ENCODE data around the gene BDP1. TPM values are rescaled to one million over a fixed set of nuclear protein-coding genes. Genes with fewer than 3 reads are reported as not detected.
"Not testable (repeated sequence)": the region's sequence is repeated elsewhere in the genome, so short reads cannot be mapped to it uniquely, and the experiment has no call there.

Gene BDP1, protein sequence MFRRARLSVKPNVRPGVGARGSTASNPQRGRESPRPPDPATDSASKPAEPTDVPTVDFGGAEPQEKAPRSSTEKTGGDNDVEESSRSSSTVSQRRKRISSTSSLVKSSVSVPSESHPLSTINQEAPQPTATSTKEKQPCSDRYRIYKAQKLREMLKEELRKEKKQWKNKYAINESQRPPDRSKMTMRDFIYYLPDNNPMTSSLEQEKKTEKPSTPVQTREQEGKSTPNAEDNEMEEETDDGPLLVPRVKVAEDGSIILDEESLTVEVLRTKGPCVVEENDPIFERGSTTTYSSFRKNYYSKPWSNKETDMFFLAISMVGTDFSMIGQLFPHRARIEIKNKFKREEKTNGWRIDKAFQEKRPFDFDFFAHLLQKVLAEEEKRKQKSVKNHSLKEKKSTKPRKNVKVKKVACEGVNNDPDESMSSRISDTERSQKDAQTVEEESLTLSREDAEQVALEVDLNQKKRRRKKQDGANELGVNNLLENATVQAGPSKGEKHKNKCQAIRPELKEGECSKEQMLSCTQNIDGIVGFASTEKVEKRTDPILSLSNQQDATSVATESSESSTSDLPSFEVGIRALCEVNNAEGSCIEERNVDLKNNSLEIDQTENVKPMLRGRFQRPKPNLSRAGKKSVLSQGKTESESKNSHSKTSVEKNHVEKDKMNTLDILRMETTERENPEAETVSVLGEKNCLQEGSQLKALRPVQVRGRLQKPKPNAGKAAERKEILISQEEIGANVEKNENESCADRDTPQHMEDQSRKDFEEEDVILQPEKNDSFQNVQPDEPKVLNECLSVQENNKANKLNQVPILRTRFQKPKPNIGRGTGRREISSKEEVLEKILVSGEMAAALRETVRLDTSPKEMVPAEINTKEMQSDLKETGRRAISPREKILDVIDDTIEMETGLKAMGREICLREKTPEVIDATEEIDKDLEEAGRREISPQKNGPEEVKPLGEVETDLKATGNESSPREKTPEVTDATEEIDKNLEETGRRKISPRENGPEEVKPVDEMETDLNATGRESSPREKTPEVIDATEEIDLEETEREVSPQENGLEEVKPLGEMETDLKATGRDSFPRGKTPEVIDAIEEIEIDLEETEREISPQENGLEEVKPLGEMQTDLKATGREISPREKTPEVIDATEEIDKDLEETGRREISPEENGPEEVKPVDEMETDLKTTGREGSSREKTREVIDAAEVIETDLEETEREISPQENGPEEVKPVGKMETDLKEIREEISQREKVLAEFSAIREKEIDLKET (N-terminal part only)
- 10 to 100 TPM in 1 of 3 donors, 1 to 10 TPM in 2; 4.4 to 10.9 (median 7.2) TPM for polyA plus RNA-seq

DNA sequence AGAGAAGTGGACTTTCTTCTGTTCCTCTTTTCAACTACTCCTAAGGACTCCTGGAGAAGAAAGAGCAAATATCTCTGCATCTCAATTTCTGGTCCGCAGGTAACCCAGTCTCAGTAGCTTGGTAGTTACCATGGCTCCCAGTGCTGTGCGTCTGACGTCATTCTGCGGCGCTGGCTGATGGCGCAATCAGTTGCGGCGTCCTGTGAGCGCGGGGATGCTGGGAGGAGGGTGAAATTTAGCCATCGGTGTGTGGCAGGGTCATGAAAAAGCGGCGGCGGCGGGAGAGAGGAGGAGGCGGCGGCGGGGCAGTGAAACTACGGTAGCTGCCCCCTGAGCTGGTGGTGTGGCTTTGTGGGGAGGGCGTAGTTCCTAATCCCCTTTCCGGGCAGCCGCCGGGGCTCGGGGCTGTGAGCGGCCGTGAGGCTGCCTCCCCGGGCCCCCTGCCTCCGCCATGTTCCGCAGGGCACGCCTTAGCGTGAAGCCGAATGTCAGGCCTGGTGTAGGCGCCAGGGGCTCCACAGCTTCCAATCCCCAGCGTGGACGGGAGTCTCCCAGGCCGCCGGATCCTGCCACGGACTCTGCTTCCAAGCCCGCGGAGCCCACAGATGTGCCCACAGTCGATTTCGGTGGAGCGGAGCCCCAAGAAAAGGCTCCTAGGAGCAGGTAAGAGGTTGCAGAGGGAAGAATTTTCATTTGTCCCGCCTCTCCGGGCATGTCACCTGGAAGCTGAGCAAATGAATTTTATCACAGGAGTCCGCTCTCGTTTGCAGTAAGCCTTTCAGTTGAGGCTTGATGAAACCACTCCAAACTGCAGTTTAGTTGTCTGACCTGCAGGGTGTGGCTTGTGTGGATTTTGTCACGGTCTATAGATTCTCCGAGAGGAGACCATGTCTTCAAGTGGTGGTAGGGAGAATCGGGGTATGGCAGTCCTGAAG is at the start of gene BDP1:
Gene BDP1 (plus strand): TSS at position 225 of the 935 bp plus-strand sequence. CDS start 227 bp downstream, at position 452.
- 0% methylated on average over 50 of the region's 50 CpGs for WGBS, 3 donors
- H3K27ac ChIP-seq (ENCODE audit: low read depth, low read length) = peak within 1 kb of the TSS; percentile 30

DNA sequence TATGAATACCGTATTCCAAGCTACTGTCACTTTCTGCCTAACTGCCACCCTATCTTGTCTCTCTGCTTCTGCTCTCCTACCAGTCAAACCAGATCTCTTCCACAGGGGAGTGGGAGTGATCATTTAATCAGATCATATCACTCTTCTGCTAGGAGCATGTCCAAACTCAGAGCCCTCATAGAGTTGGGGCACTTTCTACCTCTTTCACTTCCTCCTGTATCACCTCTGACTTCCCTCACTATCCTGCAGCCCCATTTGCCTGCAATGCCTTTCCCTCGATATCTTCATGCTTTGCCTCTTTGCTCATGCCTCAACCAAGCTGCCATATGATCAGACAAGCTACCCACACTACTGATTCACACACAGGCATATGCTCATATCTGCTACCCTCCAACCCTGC is 45.4 kb upstream of the BDP1 start:
- not testable (repeated sequence) for H3K27ac ChIP-seq (ENCODE audit: low read depth, low read length)
- 73 to 75% (median 74%) methylated on average over 2 of the region's 2 CpGs for WGBS, 3 donors

DNA sequence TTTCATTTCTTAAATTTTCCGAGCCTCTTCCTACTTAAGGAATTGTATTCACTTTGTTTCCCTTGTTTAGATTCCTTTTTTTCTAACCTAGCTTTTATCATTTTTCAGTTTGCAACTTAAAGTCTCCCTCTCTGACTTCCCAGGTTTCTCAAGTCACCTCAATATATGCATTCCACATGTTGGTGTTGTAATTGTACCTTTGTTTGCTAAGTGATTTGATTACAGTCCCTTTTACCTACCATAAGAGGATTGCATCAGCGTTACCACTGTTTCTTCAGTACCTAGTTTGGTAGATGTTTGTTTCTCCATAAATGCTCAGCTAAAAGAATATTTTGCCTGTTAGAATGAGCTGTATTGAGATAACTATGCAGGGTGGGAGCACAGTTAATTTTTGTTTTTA is 39.8 kb upstream of the BDP1 start:
- not testable (repeated sequence) for H3K27ac ChIP-seq (ENCODE audit: low read depth, low read length)
- WGBS, 3 donors = 60 to 88% (median 83%) methylated on average over 1 of the region's 2 CpGs

DNA sequence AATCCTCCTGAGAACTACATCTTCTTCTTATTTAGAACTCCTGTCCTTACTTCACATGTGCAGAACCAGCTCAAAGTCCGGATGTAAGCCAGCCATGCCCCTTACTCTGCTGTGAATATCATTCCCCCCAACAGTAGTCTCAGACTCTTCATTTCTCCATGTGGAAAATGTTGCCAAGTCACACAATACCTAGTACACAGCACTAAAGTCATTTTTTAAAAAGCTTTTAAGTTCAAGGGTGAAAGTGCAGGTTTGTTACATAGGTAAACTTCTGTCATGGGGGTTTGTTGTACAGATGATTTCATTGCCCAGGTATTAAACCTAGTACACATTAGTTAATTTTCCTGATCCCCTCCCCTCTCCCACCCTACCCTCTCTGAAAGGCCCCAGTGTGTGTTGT is 37.4 kb upstream of the BDP1 start:
- not testable (repeated sequence) for H3K27ac ChIP-seq (ENCODE audit: low read depth, low read length)
- WGBS, 3 donors = 80 to 85% (median 85%) methylated on average over 1 of the region's 1 CpG

DNA sequence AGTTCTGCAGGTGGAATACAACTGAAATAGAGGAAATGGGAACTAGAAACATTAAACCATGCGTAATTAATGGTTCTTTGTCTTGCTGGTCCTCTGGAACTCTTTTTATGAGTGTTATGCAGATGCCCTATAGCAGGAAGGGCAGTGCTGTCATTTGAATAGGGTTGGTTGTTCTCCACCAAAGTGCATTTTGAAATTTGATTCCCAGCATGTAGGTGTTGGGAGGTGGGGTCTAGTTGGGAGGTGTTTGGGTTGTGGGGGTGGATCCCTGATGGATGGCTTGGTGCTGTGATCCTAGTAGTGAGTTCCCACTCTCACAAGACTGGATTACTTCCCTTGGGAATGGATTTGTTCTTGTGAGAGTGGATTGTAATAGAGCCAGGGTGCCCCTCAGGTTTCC is 34.2 kb upstream of the BDP1 start:
- 41 to 62% (median 48%) methylated on average over 1 of the region's 1 CpG for WGBS, 3 donors
- H3K27ac ChIP-seq (ENCODE audit: low read depth, low read length) = not testable (repeated sequence)

DNA sequence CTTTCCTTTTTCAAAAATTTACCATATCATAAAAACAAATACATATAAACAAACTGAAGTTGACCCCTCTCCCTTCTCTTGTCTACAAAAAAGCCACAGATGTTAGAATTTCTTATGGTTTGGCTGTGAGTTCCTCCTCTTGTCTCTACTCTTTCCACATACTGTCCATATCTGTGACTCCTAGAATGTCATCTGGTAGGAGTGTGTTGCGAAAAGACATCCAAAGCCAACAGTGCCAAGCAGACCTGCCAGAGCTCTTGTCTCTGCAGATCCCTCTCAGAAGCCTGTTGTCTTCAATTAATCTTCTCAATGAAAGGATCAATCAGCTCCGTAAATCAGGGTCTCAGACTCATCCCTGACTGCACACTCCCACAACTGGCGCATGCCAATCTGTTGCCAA is 31.6 kb upstream of the BDP1 start:
- not testable (repeated sequence) for H3K27ac ChIP-seq (ENCODE audit: low read depth, low read length)
- 85 to 92% (median 91%) methylated on average over 3 of the region's 3 CpGs for WGBS, 3 donors

DNA sequence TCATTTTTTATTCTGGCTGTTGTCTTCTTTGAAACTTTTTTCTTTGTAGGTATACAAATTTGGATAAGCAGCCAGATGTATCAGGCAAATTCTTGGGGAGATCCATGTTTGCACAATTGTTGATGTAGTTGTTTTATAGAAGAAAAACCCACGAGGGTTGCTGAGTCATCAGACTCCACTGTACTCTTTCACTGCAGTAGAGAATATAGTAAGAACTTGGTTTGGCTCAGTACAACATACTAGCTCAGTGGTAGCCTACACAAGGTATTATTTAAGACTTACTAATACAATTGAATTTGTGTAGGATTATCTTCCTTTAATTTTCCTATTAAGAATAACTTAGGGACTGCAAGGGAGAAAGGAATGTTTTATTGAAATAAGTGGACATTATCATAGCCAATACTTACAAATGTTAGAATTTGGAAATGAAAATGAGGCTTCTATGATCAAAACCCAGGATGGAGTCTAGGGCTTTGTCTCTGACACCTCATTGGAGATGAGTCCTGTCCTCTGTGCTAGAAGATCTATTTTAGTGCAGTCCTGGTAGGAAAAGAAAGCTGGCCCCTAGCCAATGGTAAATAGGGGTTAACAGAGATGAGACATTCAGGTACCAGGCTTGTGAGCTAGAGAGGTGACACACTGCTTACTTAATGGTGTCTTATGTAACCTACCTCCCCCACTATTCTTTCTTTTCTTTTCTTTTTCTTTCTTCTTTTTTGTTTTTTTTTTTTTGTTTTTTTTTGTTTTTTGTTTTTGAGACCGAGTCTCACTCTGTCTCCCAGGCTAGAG is 28.6 kb upstream of the BDP1 start:
- H3K27ac ChIP-seq (ENCODE audit: low read depth, low read length) = not testable (repeated sequence)
- 41 to 64% (median 45%) methylated on average over 2 of the region's 2 CpGs for WGBS, 3 donors

DNA sequence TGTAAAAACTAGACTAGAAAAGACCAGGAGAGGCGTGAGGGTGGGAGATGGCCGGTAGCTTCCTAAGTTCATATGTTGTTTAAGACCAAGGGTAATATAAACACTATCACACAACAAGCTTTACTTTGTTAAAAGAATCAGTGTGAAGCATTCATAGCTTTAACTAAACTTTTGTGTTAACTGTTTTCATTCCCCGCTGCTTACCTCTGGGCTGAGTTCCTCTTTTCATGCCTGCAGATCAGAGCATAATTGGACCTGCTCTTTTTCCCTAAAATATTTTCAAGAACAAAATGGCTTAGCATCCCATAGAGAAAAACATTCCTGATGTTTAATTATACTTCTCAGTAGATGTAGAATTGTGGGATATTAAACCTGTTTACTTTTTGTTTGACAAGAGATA is 23.0 kb upstream of the BDP1 start:
- WGBS, 3 donors = 59 to 84% (median 70%) methylated on average over 3 of the region's 3 CpGs

DNA sequence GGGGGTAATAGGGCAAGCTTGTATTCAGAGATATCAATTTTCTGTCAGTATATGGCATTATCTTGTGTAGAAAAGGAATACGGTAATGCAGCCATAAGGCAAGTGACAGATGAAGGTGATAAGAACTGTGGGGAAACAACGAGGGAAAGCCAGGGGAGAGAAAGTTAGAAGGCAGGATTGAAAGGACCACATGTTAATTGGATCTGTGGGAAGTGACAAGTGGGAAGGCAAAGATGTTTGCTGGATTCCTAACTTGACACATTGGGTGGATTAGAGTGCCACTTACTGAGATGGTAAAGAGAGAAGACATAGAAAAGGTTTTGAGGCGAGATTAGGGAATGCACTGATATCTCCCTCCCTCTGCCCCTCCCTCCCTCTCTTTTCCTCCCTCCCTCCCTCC is 20.6 kb upstream of the BDP1 start:
- 19 to 51% (median 46%) methylated on average over 2 to 3 of the region's 3 CpGs for WGBS, 3 donors
- H3K27ac ChIP-seq (ENCODE audit: low read depth, low read length) = not testable (repeated sequence)

More for the DNA sequence above, 23.0 kb upstream of the BDP1 start:
- not testable (repeated sequence) for H3K27ac ChIP-seq (ENCODE audit: low read depth, low read length)

DNA sequence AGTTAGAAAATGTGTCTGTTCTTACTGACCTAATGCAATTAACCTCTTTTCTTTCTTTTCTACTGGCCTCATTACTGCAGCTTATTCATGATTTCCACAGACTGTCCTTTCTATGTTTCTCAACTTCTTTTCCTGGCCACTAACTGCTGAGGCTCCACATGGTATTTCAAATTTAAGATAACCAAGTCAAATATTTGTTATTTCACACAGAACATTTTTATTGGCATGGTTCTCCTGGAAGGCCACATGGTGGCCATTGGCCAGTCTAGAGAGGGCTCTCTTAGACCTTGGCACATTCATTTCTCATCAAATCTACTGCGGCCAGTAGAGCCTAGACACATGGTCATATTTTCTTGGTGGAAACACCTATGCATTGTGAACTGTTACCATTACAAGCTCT is 13.9 kb upstream of the BDP1 start:
- not testable (repeated sequence) for H3K27ac ChIP-seq (ENCODE audit: low read depth, low read length)
- 41 to 98% (median 94%) methylated on average over 1 of the region's 1 CpG for WGBS, 3 donors

DNA sequence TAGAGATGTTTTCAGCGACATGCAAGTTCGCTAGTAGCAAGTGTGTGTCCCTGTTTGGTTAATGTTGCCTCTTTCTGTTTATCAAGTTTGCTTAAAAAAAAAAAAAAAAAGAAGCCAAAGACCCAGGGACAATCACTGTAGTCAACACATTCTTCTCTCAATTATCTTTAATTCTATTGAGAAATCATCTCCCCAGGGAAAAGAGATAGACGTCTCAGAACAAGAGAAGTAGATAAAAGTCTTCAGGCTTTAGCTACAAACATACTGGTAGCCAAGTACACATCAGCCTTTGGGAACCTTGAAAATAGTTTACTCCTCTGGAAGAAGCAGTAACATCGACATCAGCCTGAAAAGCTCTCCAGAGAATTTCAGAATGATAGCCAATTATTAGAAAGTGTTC is 11.6 kb upstream of the BDP1 start:
- 64 to 74% (median 71%) methylated on average over 4 of the region's 4 CpGs for WGBS, 3 donors
- H3K27ac ChIP-seq (ENCODE audit: low read depth, low read length) = not testable (repeated sequence)

DNA sequence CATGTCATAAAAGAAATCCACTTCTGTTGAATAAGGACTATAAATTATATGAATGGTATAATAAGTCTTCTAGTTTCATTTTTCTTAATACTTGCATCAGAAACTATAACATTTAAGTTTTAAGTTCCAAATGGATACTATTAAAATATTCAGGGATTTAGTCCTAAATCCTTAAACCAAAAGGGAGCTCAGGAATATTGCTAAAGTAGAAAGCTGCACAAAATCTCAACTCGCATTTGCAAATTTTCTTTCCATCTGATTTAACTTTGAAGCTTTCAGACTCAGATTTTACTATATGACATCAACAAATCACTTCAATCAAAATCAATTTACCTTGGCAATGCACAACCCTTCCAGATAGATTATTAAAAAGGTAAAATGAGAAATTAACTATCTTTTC is 10.4 kb upstream of the BDP1 start:
- not testable (repeated sequence) for H3K27ac ChIP-seq (ENCODE audit: low read depth, low read length)
- 55 to 73% (median 67%) methylated on average over 1 of the region's 1 CpG for WGBS, 3 donors

DNA sequence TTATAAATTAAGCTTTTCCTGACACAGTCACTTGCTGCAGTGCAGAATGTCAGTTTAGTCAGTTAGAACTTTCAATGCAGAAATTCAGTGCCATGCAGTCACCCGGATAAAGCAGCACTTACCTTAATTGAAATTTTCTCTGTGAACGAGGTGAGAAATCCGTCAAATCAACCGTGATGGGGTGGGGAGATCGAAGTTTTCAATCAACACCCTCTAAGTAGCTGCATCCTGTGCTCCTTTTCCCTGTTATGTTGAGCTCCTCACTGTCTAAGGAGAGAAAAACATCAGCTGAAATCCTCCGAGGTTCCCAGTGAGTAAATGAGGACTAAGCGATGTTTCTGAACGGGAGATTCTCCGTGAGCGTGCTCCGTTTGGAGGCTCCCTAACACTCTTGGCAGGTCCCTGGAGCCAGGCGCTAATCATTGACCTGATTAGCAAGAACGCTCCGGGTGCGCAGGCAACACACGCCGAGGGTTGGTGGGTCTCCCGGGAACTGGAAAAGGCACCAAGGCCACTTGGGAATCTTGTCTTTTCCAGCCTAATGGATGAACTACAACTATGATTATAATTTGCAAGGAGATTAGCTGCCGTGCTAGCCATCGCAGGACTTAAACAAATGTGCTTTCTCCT is 9.8 kb upstream of the BDP1 start:
- 1 to 8% (median 4%) methylated on average over 14 to 19 of the region's 20 CpGs for WGBS, 3 donors
- not testable (repeated sequence) for H3K27ac ChIP-seq (ENCODE audit: low read depth, low read length)

DNA sequence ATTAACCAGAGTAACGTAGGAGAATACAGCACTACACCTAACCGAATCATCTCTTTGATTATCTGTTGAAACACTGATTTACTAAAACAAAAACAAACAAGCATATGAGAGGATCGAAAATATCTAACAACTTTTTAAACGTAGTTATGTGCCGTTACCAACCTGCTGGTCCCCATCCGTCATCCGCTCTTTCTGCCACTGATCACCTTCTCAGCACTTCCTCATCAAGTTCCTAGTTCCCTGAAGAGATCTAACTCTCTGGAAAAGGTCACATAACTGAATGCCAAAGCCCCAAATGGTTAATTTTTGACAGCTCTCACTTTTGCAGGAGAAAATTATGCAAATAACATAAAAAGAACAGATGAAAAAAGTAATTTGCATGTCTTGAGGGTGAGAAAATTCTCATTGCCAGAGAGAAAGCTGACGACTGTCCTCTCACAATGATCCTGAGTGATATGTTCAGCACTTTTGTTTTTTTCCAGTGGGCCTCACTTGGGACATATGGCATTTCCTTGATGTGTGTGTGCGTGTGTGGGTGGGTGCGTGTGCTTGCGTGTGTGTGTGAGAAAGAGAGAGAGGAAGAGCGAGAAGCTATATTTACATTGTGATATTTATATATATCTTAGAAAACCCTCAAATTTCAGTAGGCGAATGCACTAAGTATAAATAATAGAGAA is 8.8 kb upstream of the BDP1 start:
- H3K27ac ChIP-seq (ENCODE audit: low read depth, low read length) = not testable (repeated sequence)
- WGBS, 3 donors = 44 to 55% (median 55%) methylated on average over 11 to 12 of the region's 13 CpGs

DNA sequence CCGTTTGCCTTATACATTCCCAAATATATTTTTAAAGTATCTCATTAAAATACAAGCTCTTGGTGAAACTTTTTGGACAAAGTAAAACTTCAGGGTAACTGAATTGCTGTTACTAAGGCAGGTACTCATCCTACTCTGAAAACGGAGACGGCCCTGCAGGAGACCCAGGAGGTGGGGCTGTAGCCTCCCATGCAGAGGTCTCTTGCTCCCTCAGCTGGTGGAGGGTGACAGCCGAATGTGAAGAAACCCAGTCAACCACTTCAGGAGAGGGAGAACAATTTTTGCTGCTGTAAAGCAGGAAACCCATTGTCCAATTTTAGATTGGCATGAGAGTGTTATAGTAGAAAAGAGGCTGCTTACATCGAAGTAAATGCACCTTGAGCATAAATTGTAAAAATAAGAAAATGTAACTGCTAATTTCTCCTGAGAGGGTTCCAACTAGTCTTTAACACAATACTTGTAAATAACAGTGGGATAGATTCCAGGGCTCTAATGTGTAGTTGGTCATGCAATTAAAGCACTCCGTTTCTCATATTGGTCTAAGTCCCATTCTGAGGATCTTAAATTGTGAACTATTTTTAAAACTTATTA is 8.1 kb upstream of the BDP1 start:
- 3 to 6% (median 4%) methylated on average over 5 of the region's 6 CpGs for WGBS, 3 donors
- not testable (repeated sequence) for H3K27ac ChIP-seq (ENCODE audit: low read depth, low read length)

DNA sequence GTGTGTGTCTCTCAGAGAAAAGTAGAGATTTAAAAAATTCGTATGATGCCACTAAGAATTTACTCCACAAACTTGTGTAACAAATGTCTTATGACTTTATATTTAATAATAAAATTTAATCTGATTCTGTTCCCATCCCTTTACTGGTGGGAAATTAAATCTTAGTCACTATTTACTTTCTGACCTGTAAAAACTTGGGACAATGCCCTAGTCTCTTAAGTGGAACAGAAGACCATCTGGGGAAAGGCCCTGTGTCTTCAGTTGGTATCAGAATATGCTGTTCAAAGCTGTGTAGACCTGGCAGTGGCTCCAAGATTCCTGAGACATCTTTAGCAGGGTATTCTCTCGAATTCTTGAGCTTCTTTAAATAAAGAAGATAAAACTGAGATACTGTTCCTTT is 2.6 kb upstream of the BDP1 start:
- no peak overlapping the region for H3K27ac ChIP-seq (ENCODE audit: low read depth, low read length)
- 36 to 58% (median 56%) methylated on average over 2 of the region's 2 CpGs for WGBS, 3 donors

Data from adipose tissue (tissue), 3 donors.